Right ventricle myocardium inferior (tissue), 1 donor: ENCODE data around the gene NF2. TPM values are rescaled to one million over a fixed set of nuclear protein-coding genes. Genes with fewer than 3 reads are reported as not detected.
"Not testable (repeated sequence)": the region's sequence is repeated elsewhere in the genome, so short reads cannot be mapped to it uniquely, and the experiment has no call there.

Source experiments
- ATAC-seq: fragments of 200-7000 bp; cut with Tn5 transposase; one replicate; pipeline ENCODE4 v1.9.1; 2020; ENCODE audit warnings: mild to moderate bottlenecking, moderate library complexity
- DNase-seq: peaks from one replicate; pipeline ENCODE4 v3.0.0; 2021; ENCODE audit errors: missing footprints
- intact Hi-C: fragments of 100-400 bp; cut with DNase I; formaldehyde crosslinking; loops from one replicate; pipeline ENCODE4 v1.11.0; 2022
- total RNA-seq: library from RNA; stranded (reverse); fragmentation: NEBNext Ultra II Directional; extraction: Animal tissue kit (Norgen Biotek cat#: 25700); gene quantifications from one replicate; pipeline ENCODE4 v1.2.1, GENCODE V29; 2021
- donor health status: DM: no; HTN: yes; CAD: no; lungs with severe emphysema.

Gene NF2
- total RNA-seq, 1 donor from 2014 or later: 49.0 TPM

DNA sequence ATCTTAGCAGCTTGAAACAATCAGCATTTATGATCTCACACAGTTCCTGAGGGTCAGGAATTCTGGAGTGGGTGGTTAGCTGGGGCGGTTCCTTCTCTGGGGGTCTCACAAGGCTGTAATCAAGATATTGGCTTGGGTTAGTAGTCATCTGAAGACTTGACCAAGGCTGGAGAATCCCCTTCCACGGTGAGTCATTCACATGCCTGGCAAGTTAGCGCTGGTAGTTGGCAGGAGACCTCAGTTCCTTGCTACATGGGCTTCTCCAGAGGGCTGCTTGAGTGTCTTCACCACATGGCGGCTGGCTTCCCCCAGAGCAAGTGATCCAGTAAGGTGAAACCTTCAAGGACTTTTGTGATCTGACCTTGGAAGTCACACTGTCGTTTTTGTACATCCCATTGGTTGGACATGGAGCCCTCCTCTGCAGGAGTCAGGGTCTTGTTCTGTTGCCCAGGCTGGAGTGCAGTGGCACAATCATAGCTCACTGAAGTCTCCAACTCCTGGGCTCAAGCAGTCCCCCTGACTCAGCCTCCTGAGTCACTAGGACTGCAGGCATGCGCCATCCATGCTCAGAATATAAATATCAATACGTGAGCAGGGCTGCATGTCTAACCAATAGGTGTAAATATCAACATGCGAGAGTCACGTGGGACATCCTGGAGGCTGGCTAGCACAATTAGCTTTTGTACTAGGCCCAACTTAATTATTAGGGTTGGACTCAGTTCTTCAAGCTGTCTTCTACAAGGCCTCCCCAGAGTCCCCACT is 15.3 kb upstream of the NF2 start:
- intact Hi-C loops: no loop called here
- DNase-seq (no peak), ATAC-seq (no peak)

DNA sequence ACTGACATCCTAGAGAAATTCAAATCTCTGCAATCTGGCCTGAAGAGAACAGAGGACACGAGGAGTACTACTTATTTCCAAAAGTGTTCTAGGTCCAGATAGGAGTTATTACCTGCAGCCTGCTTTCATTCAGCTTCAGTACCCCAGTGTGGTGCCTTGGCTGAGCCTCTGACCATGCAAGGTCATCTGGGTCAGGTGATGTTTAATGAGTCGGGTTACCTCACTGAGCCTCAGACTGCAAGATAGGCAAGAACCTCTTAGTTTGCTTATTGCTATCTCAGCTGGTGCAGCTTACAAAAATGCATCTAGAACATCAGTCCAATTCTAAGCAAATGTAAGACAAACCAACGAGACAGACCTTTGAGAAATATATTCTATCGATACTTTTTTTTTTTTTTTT is 9.5 kb upstream of the NF2 start:
- DNase-seq (no peak), ATAC-seq (no peak)
- intact Hi-C loops: no loop called here

GRCh38 chr22:29594447-29594846 is 9.0 kb upstream of the NF2 start:
- ATAC-seq, intact Hi-C loops, DNase-seq: not testable (repeated sequence)

GRCh38 chr22:29596408-29596807 is 7.0 kb upstream of the NF2 start:
- ATAC-seq: no peak
- intact Hi-C loops: no loop called here
- no peak for DNase-seq

DNA sequence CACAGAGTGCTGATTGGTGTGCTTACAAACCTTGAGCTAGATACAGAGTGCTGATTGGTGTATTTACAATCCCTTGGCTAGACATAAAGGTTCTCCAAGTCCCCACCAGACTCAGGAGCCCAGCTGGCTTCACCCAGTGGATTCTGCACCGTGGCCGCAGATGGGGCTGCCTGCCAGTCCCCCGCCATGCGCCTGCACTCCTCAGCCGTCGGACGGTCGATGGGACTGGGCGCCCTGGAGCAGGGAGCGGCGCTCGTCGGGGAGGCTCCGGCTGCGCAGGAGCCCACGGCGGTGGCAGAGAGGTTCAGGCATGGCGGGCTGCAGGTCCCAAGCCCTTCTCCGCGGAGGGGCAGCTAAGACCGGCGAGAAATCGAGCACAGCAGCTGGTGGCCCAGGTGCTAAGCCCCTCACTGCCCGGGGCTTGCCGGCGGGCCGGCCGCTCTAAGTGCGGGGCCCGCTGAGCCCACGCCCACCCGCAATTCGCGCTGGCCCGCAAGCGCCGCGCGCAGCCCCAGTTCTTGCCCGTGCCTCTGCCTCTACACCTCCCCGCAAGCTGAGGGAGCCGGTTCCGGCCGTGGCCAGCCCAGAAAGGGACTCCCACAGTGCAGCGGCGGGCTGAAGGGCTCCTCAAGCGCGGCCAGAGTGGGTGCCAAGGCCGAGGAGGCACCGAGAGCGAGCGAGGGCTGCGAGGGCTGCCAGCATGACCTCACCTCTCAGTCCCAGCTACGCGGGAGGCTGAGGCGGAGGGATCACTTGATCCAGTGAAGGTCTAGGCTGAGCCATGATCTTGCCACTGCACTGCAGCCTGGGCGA is 5.4 kb upstream of the NF2 start:
- intact Hi-C loops, ATAC-seq: not testable (repeated sequence)

DNA sequence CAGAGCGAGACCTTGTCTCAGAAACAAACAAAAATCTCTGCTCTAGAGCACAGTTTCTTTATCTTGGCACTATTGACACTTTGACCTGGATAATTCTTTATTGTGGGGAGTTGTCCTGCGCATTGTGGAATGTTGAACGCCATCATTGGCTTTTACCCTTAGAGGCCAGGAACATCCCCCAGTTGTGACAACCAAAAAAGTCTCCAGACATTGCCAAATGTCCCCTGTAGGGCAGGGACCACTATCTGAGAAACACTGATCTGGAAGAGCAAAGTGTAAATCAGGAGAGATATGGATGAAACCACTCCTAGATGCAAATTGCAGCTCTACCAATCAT is 4.8 kb upstream of the NF2 start:
- no peak for DNase-seq
- no peak for ATAC-seq
- intact Hi-C loops: no loop called here

More for the DNA sequence above, 5.4 kb upstream of the NF2 start:
- DNase-seq: not testable (repeated sequence)

- intact Hi-C loops: loop anchor here (5.0 kb wide), 1 partner anchor 52 kb away; the partner anchor contains the start of gene THOC5
- ATAC-seq (no peak), DNase-seq (peak; percentile 74)
Measured at GRCh38 chr22:29604076-29604360, 585 bp downstream of the NF2 start.

- DNase-seq (no peak), ATAC-seq (no peak)
- intact Hi-C loops: no loop called here
Measured at GRCh38 chr22:29605527-29605850, 2.1 kb downstream of the NF2 start.

DNA sequence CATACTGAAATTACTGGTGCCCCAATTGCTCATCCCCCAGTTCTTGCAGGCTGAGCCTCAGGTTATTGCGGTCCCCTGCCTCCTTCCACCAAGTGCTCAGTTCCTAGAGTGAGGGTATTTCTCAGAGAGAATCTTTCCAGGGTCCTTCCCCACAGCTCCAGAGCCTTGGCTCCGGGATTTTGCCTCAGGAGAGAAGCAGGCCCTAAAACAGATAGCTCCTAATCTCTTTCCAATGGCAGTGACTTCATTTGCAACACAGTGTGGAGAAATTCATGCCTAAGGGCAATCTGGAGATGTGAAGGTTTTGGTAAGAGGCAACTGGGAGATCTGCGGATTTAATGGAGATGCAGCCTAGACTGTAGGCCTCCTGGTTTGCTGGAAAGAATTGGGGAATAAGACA is 2.9 kb downstream of the NF2 start:
- DNase-seq (no peak), ATAC-seq (no peak)
- intact Hi-C loops: no loop called here

DNA sequence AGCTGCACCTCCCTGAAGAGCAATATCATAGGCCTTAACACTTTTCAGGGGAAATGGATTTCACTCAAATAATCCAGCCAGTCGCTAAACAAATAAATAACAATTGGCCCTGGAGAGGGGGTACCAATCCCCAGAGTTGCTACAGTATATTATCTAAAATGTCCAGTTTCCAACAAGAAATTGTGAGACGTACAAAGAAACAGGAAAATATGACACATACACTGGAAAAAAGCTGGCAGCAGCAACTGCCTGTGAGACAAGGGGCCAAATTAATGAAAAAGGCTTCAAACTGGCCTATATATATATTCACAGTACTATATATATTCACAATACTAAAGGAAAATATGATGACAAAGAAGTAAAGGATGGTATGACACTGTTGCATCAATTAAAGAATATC is 4.0 kb downstream of the NF2 start:
- intact Hi-C loops: no loop called here
- ATAC-seq (no peak), DNase-seq (no peak)

DNA sequence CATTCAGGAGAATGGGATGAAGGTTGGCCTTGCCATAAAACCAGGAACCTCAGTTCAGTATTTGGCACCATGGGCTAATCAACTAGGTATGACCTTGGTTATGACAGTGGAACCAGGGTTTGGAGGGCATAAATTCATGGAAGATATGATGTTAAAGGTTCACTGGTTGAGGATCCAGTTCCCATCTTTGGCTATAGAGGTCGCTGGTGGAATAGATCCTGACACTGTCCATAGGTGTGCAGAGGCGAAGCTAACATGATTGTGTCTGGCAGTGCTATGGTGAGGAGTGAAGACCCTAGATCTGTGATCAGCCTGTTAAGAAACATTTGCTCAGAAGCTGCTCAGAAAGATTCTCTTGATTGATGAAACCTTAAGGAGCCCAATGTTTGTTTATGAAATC is 5.7 kb downstream of the NF2 start:
- ATAC-seq (no peak), DNase-seq (no peak)
- intact Hi-C loops: no loop called here

DNA sequence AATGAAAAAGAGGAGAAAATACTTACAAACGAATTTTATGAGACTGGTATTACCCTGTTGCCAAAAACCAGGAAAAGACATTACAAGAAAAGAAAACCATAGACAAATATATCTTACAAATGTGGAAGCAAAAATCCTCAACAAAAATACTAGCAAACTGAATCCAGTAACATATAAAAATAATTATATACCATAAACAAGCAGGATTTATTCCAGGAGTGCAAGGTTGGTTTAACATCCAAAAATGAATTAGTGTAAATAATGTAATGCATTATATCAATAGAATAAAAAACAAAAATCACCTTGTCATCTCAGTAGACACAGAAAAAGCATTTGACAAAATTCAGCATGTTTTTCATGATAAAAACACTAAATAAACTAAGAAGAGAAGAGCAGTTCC is 7.3 kb downstream of the NF2 start:
- DNase-seq (no peak), ATAC-seq (no peak)
- intact Hi-C loops: no loop called here

GRCh38 chr22:29615705-29616327 is 12.4 kb downstream of the NF2 start:
- no peak for ATAC-seq
- intact Hi-C loops: no loop called here
- DNase-seq: no peak

- intact Hi-C loops: no loop called here
- no peak for DNase-seq
- no peak for ATAC-seq
Measured at GRCh38 chr22:29617922-29618629, 14.6 kb downstream of the NF2 start.

GRCh38 chr22:29621761-29622526 is 18.5 kb downstream of the NF2 start:
- intact Hi-C loops: no loop called here
- no peak for ATAC-seq
- no peak for DNase-seq

- DNase-seq (no peak), ATAC-seq (no peak)
- intact Hi-C loops: no loop called here
Measured at GRCh38 chr22:29623059-29623458, 19.6 kb downstream of the NF2 start.

GRCh38 chr22:29623553-29624169 is 20.2 kb downstream of the NF2 start:
- intact Hi-C loops: no loop called here
- ATAC-seq (no peak), DNase-seq (no peak)

DNA sequence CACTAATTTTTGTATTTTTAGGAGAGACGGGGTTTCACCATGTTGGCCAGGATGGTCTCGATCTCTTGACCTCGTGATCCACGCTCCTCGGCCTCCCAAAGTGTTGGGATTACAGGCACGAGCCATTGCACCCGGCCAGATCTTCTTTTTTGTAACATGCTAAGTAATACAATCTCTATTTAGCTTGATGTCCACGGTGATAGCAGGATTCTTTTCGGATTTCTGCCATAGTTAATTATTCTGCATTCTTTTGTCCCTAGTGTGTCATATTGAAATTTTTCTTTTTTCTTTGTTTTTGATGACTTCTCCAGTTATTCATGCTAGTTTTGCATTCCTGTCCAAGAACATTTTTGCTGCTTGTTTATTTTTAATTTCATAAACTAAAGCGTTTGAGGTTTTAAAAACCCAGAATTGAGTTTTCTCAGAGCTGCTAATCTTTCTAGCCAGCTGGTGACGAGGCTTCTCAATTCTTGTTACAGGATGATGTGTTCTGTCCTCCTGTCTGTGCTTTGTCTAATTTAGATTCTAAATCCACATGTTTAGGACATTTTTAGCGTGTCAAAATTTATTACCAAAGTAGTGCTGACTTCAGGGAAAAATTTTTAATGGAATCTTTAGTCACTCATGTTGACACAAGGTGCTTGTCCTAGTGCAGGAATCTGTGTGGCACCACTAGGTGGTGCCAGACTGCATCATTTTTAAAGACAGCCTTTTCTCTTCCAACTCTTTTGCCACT is 21.8 kb downstream of the NF2 start:
- DNase-seq (no peak), ATAC-seq (peak; percentile 53)
- intact Hi-C loops: no loop called here
